NK-92 (cell line): ENCODE measurements around the gene CUX1.
"Not testable (repeated sequence)": the region's sequence is repeated elsewhere in the genome, so short reads cannot be mapped to it uniquely, and the experiment has no call there.

Source experiments
- DNase-seq: peaks from one replicate; lab custom pipeline; 2025; ENCODE audit not compliant: unreplicated experiment; lab: John Stamatoyannopoulos, UW

The CUX1 gene

DNA sequence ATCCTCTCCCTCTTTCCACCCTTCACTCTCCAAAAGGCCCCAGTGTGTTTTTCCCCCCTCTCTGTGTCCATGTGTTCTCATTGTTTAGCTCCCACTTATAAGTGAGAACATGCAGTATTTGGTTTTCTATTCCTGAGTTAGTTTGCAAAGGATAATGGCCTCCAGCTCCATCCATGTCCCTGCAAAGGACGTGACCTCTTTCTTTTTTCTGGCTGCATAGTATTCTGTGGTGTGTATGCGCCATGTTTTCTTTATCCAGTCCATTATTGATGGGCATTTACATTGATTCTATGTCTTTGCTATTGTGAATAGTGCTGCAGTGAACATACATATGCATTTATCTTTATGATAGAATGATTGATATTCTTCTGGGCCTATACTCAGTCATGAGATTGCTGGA, 31.9 kb downstream of the CUX1 start:
- DNase-seq: not testable (repeated sequence)

GRCh38 chr7:101852364-101852763, 34.9 kb downstream of the CUX1 start:
- not testable (repeated sequence) for DNase-seq

DNA sequence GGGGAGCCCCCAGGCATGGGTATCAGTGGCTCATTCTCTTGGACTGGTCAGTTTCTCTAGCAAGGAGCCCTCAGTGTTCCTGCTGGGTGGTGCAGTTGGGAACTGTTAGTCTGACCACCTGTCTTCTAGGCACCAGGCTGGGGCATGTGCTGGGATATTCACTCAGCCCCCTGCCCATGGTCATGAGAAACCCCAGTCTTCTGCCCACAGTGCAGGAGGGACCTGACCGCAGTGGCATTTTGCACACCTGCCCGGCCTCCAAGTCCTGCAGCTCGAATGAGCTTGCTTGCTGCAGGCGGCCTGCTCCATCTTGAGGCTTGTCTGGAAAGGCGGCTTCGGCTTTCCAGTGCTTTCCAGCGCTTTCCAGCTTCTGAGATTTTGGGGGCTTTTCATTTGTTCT, 36.3 kb downstream of the CUX1 start:
- no peak for DNase-seq

DNA sequence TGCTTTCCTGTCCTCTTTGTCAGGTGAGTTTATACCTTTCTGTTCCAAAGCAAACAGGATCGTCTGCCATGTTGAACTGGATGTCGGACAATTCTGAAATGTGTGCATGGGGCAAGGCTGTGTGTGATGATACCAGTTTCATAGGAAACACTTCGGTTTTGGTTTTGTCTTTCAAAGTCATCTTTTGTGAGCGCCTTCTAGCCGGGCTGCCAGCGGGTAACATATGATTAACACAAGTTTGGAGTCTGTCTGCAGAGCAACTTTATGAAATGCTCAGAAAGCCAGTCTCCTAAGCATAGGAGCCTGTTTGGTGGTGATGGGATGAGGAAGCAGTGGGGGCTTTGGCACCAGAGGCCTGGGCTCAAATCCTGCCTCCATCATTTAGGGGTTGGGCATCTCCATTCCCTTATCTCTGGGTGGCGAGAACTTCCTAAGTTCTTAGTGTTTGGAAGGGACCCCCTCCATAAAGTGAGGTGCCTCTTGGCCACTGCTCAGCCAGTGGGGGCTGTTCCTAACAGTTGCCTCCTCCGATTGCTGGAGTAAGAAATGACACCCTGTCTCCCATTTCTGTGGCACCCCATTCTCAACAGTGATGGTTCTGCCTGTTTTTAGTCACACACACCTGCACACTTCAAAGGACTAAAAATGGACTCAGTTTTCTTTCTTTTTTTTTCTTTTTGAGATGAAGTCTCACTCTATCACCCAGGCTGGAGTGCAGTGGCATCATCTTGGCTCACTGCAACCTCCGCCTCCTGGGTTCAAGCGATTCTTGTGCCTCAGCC, 36.8 kb downstream of the CUX1 start:
- DNase-seq: no peak

- DNase-seq: peak; percentile 33
Measured at GRCh38 chr7:101856473-101857357, 39.3 kb downstream of the CUX1 start.

DNA sequence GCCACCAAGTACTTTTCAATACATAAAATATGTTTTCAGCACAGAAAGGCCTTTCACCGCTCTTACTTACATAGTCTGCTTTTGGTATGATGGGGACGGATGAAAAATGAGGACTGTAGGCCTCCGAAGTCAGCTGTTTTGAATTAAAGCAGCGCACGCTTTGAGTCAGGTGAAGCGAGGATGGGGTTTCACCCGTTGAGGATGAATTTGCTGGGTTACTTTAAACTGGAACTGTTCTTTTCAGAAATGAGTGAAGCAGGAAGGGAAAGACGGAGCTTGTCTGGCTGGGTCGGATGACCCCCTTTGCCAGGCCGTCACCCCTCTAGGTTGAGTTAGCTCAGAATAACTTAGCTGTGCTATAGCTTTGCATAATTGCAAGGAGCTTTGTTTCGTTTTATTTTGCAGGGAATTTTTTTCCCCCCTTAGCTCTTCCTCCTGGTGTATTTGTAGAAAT, 40.0 kb downstream of the CUX1 start:
- no peak for DNase-seq

DNA sequence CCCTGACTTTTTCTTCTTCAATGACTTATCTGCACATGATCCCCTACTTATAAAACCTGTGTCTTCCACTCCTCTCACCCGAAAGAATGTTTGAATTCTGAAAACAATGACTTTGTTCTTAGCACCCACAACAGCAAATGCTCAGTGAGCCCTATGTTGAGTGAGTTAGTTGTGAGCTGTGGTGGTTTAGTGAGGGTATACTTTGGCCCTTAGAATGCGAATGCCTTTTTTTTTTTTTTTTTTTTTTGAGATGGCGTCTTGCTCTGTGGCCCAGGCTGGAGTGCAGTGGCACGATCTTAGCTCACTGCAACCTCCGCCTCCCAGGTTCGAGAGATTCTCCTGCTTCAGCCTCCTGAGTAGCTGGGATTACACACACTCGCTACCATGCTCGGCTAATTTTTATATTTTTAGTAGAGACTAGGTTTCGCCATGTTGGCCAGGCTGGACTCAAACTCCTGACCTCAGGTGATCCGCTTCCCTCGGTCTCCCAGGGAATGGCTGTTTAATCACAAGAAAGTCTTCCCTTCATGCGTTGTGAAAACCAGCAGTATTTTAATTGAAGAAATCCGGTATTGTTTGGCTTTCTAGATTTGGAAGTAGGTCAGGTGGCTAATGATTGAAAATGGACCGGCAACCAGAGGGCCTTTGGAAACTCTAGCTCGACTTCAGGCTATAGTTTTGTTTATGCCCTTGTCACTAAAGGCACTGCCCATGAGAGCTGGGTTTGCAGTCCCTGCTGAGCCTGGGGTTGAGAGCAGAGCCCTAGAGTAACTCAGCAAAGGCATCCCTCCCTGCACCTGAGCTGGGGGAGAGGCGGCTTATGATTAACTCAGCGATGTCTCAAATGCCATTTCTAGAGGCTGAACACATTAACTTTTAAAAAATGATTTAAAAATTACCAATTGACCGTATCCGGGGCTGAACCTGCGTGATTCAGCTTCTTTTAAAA, 41.3 kb downstream of the CUX1 start:
- DNase-seq: no peak

DNA sequence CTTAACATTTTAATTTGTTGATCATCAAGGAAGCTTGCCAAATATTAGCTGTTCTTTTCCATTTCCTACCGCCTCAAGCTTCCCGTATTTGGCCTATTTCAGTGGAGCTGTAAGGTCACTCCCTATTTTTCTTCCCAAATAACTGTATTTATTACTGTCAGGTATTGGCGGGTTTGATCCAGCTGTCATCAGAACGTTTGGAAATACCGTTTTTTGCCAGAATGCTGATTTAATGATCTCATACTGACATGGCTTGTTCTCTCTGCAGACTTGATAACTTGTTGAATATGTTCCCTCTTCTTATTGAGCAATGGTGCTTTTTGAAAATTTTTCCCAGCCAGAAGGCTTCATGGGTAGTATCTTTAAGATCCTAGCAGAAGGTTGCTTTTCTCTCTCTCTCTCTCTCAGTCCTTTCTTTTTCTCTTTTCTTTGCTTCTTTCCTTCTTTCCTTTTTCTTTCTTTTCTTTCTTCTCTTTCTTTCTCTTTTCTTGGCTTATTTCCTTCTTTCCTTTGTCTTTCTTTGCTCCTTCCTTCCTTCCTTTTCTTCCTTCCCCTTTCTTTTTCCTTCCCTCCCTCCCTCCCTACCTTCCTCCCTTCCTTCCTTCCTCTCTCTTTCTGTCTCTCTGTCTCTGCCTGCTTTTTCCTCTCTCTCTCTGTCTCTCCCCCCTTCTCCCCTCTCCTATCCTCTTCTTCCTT, 42.1 kb downstream of the CUX1 start:
- no peak for DNase-seq

- DNase-seq: no peak
Measured at GRCh38 chr7:101860316-101861217, 43.1 kb downstream of the CUX1 start.

- DNase-seq: no peak
Measured at GRCh38 chr7:101861218-101861775, 43.9 kb downstream of the CUX1 start.

GRCh38 chr7:101862280-101863220, 45.1 kb downstream of the CUX1 start:
- no peak for DNase-seq

GRCh38 chr7:101863598-101863997, 46.2 kb downstream of the CUX1 start:
- no peak for DNase-seq

DNA sequence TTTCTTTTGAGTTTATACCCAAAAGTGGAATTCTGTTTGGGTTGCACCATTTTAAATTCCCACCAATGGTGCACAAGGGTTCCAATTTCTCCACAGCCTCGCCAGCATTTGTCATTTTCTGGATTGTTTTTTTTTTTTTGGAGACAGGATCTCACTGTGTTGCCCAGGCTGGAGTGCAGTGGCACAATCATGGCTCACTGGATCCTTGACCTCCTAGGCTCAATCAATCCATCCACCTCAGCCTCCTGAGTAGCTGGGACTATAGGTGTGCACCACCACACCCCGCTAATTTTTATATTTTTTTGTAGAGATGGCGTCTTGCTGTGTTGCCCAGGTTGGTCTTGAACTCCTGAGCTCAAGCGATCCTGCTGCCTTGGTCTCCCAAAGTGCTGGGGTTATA, 46.6 kb downstream of the CUX1 start:
- no peak for DNase-seq

- DNase-seq: no peak
Measured at GRCh38 chr7:101865031-101865430, 47.6 kb downstream of the CUX1 start.

DNA sequence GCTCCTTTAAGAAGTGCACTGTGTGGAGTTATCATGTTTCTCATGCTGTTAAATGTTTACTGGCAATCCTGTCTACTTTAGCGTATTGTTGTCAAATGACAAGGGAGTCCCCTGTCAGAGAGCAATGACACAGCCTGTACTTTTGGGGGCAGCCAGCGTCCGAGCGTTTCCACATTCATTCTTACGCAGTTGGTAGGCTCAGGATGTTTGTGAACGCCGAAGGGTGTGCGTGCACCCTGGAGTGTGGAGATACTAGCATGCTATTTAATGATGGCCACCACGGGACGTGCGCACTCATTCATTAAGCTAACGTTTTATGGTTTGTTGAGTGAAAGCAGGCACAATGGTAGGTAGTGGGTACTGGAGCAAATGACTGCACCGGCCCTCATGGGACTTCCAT, 48.0 kb downstream of the CUX1 start:
- DNase-seq: no peak

- no peak for DNase-seq
Measured at GRCh38 chr7:101866328-101866727, 48.9 kb downstream of the CUX1 start.

DNA sequence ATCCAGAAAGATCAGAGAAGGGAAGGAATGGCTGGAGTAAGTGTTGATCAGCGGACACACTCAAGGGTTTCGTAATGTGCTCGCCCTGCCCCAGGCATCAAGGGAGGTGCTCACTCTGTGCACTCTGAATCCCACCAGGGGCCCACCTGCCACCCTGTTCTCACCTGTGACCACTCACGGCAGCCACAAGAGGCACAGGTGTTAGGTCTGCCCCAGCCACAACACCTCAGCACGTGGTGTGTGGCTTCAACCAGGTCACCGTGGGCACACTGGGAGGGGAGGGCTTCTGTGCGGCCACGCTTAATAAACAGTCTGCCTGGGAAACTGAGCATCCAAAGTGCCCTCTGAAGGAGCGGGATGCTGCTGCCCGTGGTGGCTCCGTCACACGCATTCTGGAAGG, 49.8 kb downstream of the CUX1 start:
- no peak for DNase-seq

GRCh38 chr7:101867681-101868080, 50.3 kb downstream of the CUX1 start:
- DNase-seq: not testable (repeated sequence)
